ENCODE data around the gene PERM1. TPM values are rescaled to one million over a fixed set of nuclear protein-coding genes. Genes with fewer than 3 reads are reported as not detected.
A peak's percentile ranks its signal among the peaks of the same experiment; 100 is the strongest.

The PERM1 gene
- total and polyA plus RNA-seq, 2 of the 8 experiments (the other 6 are each of a cell fraction or from before 2014, with no cell fraction given): not detected

GRCh38 chr1:999725-1000356 is 17.9 kb upstream of the PERM1 start, which contains the start of gene HES4 (continued):
- TF ChIP-seq, protein P1, sequence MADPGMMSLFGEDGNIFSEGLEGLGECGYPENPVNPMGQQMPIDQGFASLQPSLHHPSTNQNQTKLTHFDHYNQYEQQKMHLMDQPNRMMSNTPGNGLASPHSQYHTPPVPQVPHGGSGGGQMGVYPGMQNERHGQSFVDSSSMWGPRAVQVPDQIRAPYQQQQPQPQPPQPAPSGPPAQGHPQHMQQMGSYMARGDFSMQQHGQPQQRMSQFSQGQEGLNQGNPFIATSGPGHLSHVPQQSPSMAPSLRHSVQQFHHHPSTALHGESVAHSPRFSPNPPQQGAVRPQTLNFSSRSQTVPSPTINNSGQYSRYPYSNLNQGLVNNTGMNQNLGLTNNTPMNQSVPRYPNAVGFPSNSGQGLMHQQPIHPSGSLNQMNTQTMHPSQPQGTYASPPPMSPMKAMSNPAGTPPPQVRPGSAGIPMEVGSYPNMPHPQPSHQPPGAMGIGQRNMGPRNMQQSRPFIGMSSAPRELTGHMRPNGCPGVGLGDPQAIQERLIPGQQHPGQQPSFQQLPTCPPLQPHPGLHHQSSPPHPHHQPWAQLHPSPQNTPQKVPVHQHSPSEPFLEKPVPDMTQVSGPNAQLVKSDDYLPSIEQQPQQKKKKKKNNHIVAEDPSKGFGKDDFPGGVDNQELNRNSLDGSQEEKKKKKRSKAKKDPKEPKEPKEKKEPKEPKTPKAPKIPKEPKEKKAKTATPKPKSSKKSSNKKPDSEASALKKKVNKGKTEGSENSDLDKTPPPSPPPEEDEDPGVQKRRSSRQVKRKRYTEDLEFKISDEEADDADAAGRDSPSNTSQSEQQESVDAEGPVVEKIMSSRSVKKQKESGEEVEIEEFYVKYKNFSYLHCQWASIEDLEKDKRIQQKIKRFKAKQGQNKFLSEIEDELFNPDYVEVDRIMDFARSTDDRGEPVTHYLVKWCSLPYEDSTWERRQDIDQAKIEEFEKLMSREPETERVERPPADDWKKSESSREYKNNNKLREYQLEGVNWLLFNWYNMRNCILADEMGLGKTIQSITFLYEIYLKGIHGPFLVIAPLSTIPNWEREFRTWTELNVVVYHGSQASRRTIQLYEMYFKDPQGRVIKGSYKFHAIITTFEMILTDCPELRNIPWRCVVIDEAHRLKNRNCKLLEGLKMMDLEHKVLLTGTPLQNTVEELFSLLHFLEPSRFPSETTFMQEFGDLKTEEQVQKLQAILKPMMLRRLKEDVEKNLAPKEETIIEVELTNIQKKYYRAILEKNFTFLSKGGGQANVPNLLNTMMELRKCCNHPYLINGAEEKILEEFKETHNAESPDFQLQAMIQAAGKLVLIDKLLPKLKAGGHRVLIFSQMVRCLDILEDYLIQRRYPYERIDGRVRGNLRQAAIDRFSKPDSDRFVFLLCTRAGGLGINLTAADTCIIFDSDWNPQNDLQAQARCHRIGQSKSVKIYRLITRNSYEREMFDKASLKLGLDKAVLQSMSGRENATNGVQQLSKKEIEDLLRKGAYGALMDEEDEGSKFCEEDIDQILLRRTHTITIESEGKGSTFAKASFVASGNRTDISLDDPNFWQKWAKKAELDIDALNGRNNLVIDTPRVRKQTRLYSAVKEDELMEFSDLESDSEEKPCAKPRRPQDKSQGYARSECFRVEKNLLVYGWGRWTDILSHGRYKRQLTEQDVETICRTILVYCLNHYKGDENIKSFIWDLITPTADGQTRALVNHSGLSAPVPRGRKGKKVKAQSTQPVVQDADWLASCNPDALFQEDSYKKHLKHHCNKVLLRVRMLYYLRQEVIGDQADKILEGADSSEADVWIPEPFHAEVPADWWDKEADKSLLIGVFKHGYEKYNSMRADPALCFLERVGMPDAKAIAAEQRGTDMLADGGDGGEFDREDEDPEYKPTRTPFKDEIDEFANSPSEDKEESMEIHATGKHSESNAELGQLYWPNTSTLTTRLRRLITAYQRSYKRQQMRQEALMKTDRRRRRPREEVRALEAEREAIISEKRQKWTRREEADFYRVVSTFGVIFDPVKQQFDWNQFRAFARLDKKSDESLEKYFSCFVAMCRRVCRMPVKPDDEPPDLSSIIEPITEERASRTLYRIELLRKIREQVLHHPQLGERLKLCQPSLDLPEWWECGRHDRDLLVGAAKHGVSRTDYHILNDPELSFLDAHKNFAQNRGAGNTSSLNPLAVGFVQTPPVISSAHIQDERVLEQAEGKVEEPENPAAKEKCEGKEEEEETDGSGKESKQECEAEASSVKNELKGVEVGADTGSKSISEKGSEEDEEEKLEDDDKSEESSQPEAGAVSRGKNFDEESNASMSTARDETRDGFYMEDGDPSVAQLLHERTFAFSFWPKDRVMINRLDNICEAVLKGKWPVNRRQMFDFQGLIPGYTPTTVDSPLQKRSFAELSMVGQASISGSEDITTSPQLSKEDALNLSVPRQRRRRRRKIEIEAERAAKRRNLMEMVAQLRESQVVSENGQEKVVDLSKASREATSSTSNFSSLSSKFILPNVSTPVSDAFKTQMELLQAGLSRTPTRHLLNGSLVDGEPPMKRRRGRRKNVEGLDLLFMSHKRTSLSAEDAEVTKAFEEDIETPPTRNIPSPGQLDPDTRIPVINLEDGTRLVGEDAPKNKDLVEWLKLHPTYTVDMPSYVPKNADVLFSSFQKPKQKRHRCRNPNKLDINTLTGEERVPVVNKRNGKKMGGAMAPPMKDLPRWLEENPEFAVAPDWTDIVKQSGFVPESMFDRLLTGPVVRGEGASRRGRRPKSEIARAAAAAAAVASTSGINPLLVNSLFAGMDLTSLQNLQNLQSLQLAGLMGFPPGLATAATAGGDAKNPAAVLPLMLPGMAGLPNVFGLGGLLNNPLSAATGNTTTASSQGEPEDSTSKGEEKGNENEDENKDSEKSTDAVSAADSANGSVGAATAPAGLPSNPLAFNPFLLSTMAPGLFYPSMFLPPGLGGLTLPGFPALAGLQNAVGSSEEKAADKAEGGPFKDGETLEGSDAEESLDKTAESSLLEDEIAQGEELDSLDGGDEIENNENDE (IDR thresholded peaks at IDR 0.05; ENCODE audit: insufficient replicate concordance, low read length): no peak
- TF ChIP-seq NRF1 (IDR thresholded peaks at IDR 0.05; ENCODE audit: low read depth, low read length): no peak
- TF ChIP-seq TBP (IDR thresholded peaks at IDR 0.05; ENCODE audit: low read depth, low read length): no peak
- TF ChIP-seq GABPA (IDR thresholded peaks at IDR 0.05; ENCODE audit: borderline replicate concordance, insufficient read depth, low read length): no peak
- no peak for TF ChIP-seq SAP30 (IDR thresholded peaks at IDR 0.05; ENCODE audit: insufficient read depth, insufficient replicate concordance, low read length)
- no peak for TF ChIP-seq SRF (IDR thresholded peaks at IDR 0.05; ENCODE audit: low read depth, low read length)
- TF ChIP-seq, protein P2, sequence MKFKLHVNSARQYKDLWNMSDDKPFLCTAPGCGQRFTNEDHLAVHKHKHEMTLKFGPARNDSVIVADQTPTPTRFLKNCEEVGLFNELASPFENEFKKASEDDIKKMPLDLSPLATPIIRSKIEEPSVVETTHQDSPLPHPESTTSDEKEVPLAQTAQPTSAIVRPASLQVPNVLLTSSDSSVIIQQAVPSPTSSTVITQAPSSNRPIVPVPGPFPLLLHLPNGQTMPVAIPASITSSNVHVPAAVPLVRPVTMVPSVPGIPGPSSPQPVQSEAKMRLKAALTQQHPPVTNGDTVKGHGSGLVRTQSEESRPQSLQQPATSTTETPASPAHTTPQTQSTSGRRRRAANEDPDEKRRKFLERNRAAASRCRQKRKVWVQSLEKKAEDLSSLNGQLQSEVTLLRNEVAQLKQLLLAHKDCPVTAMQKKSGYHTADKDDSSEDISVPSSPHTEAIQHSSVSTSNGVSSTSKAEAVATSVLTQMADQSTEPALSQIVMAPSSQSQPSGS (IDR thresholded peaks at IDR 0.05; ENCODE audit: low read length): no peak
- peak; percentile 55; the same call in 1 of the 2 replicates for TF ChIP-seq TEAD4 (IDR thresholded peaks at IDR 0.05; ENCODE audit: low read depth, low read length)
- TF ChIP-seq EZH2 (IDR thresholded peaks at IDR 0.05; ENCODE audit: low read depth, low read length, severe bottlenecking): peak; percentile 68
